Astrocyte (in vitro differentiated cells and primary cell): ENCODE data around the gene TPM2. TPM values are rescaled to one million over a fixed set of nuclear protein-coding genes. Genes with fewer than 3 reads are reported as not detected.

Source experiments
- DNase-seq: peaks from one replicate; pipeline ENCODE4 v3.0.0-alpha.2; 2010; ENCODE audit warnings: low read depth
- FAIRE-seq: peaks from 2 replicates; lab custom pipeline; 2011; peaks lifted over from hg19 to GRCh38; lab: Jason Lieb, UNC
- H2AFZ ChIP-seq: 2 replicates; pipeline ENCODE4 v1.6.0; 2012; ENCODE audit warnings: low read depth, low read length, inconsistent platforms
- H3K27ac ChIP-seq: 2 replicates; pipeline ENCODE4 v1.5.1; 2011; ENCODE audit warnings: low read depth, low read length, inconsistent platforms
- H3K27me3 ChIP-seq: 2 replicates; pipeline ENCODE4 v1.6.0; 2011; ENCODE audit warnings: low read length, inconsistent platforms; ENCODE audit not compliant: insufficient read depth
- H3K36me3 ChIP-seq: 2 replicates; pipeline ENCODE4 v1.5.1; 2011; ENCODE audit warnings: low read length, inconsistent platforms; ENCODE audit not compliant: insufficient read depth
- H3K4me1 ChIP-seq: 2 replicates; pipeline ENCODE4 v1.5.1; 2011; ENCODE audit warnings: low read length, inconsistent platforms; ENCODE audit not compliant: insufficient read depth
- H3K4me2 ChIP-seq: 2 replicates; pipeline ENCODE4 v1.6.0; 2012; ENCODE audit warnings: low read length, inconsistent platforms
- H3K4me3 ChIP-seq: 2 replicates; pipeline ENCODE4 v1.5.1; 2011; ENCODE audit warnings: low read depth, mild to moderate bottlenecking, low read length, inconsistent platforms; ENCODE audit not compliant: insufficient read depth
- H3K79me2 ChIP-seq: 2 replicates; pipeline ENCODE4 v1.6.0; 2012; ENCODE audit warnings: mild to moderate bottlenecking, low read length, inconsistent platforms; ENCODE audit not compliant: insufficient read depth
- H3K9ac ChIP-seq: 2 replicates; pipeline ENCODE4 v1.6.0; 2012; ENCODE audit warnings: mild to moderate bottlenecking, low read length, inconsistent platforms
- H3K9me3 ChIP-seq: 2 replicates; pipeline ENCODE4 v1.5.1; 2012; ENCODE audit warnings: low read depth, mild to moderate bottlenecking, low read length, inconsistent platforms; ENCODE audit not compliant: insufficient read depth
- H4K20me1 ChIP-seq: 2 replicates; pipeline ENCODE4 v1.6.0; 2012; ENCODE audit warnings: low read length, inconsistent platforms; ENCODE audit not compliant: insufficient read depth
- H3K27ac Mint-ChIP-seq: one replicate; pipeline ENCODE4 v1.8.0; 2021; ENCODE audit warnings: mild to moderate bottlenecking, mixed read lengths; ENCODE audit not compliant: unreplicated experiment
- H3K27me3 Mint-ChIP-seq: one replicate; pipeline ENCODE4 v1.8.0; 2021; ENCODE audit warnings: low read depth, mixed read lengths; ENCODE audit not compliant: unreplicated experiment
- H3K36me3 Mint-ChIP-seq: one replicate; pipeline ENCODE4 v1.8.0; 2021; ENCODE audit warnings: low read depth, mixed read lengths; ENCODE audit not compliant: unreplicated experiment
- H3K4me1 Mint-ChIP-seq: one replicate; pipeline ENCODE4 v1.8.0; 2021; ENCODE audit warnings: low read depth, mixed read lengths; ENCODE audit not compliant: unreplicated experiment
- H3K4me3 Mint-ChIP-seq: one replicate; pipeline ENCODE4 v1.8.0; 2021; ENCODE audit warnings: mild to moderate bottlenecking, moderate library complexity, mixed read lengths; ENCODE audit not compliant: unreplicated experiment
- H3K9me3 Mint-ChIP-seq: one replicate; pipeline ENCODE4 v1.8.0; 2021; ENCODE audit warnings: mild to moderate bottlenecking, mixed read lengths; ENCODE audit not compliant: unreplicated experiment
- CTCF ChIP-seq: IDR thresholded peaks from 2 replicates; pipeline ENCODE4 v1.5.1; 2011; ENCODE audit warnings: low read depth, mild to moderate bottlenecking, inconsistent platforms, low read length, moderate library complexity; ENCODE audit not compliant: insufficient read depth
- EZH2 ChIP-seq: IDR thresholded peaks from 2 replicates; pipeline ENCODE4 v1.6.1; 2012; ENCODE audit warnings: mild to moderate bottlenecking, low read length, inconsistent platforms; ENCODE audit not compliant: insufficient read depth
- total RNA-seq: library from RNA; stranded (reverse); gene quantifications from 2 replicates; pipeline ENCODE4 v1.2.1, GENCODE V29; 2021

Gene TPM2
- total RNA-seq, 1 donor from 2014 or later: 2,001 TPM

GRCh38 chr9:35734096-35734495 is 44.4 kb upstream of the TPM2 start:
- Histone ChIP-seq H4K20me1 (peaks cover 79% of the 10 kb centered on the region), H3K4me2 (peak overlapping the region; percentile 99), H3K36me3 (peaks cover 42% of the 10 kb centered on the region), H3K4me1 (peaks cover 34% of the 10 kb centered on the region), H3K27ac (no peak overlapping the region), H3K9ac (peak overlapping the region; percentile 9), H3K79me2 (peaks cover 64% of the 10 kb centered on the region), H3K9me3 (no peaks in the 10 kb centered on the region), H2AFZ (no peak overlapping the region), H3K4me3 (no peak overlapping the region), H3K27me3 (no peaks in the 10 kb centered on the region)
- FAIRE-seq (no peak), DNase-seq (no peak)
- H3K4me3 Mint-ChIP-seq: peak overlapping the region; percentile 97
- no peaks in the 10 kb centered on the region for H3K9me3 Mint-ChIP-seq
- H3K4me1 Mint-ChIP-seq: peaks cover 30% of the 10 kb centered on the region
- peaks cover 22% of the 10 kb centered on the region for H3K36me3 Mint-ChIP-seq
- H3K27me3 Mint-ChIP-seq: no peaks in the 10 kb centered on the region
- TF ChIP-seq EZH2 (no peak), CTCF (no peak)
- peak overlapping the region; percentile 77 for H3K27ac Mint-ChIP-seq

GRCh38 chr9:35732800-35733541 is 43.2 kb upstream of the TPM2 start:
- Mint-ChIP-seq H3K9me3 (no peaks in the 10 kb centered on the region), H3K4me3 (peak overlapping the region; percentile 97), H3K36me3 (peaks cover 15% of the 10 kb centered on the region), H3K4me1 (peaks cover 30% of the 10 kb centered on the region), H3K27ac (peak overlapping the region; percentile 95), H3K27me3 (no peaks in the 10 kb centered on the region)
- H4K20me1 ChIP-seq: peaks cover 76% of the 10 kb centered on the region
- H3K4me3 ChIP-seq: peak overlapping the region; percentile 93
- DNase-seq (peak; percentile 66), FAIRE-seq (no peak)
- H3K9ac ChIP-seq: peak overlapping the region; percentile 91
- peak overlapping the region; percentile 99 for H3K4me2 ChIP-seq
- H3K4me1 ChIP-seq: peaks cover 45% of the 10 kb centered on the region
- H3K27me3 ChIP-seq: no peaks in the 10 kb centered on the region
- peaks cover 76% of the 10 kb centered on the region for H3K79me2 ChIP-seq
- peaks cover 32% of the 10 kb centered on the region for H3K36me3 ChIP-seq
- TF ChIP-seq CTCF (no peak), EZH2 (no peak)
- no peaks in the 10 kb centered on the region for H3K9me3 ChIP-seq
- H3K27ac ChIP-seq: peak overlapping the region; percentile 92
- peak overlapping the region; percentile 70 for H2AFZ ChIP-seq
